OCI-M1 (cell line): Measurements from ENCODE around the gene MIS12.

Experiments
- DNase-seq: peaks from one replicate; lab custom pipeline; 2025; lab: John Stamatoyannopoulos, UW

Gene MIS12

DNA sequence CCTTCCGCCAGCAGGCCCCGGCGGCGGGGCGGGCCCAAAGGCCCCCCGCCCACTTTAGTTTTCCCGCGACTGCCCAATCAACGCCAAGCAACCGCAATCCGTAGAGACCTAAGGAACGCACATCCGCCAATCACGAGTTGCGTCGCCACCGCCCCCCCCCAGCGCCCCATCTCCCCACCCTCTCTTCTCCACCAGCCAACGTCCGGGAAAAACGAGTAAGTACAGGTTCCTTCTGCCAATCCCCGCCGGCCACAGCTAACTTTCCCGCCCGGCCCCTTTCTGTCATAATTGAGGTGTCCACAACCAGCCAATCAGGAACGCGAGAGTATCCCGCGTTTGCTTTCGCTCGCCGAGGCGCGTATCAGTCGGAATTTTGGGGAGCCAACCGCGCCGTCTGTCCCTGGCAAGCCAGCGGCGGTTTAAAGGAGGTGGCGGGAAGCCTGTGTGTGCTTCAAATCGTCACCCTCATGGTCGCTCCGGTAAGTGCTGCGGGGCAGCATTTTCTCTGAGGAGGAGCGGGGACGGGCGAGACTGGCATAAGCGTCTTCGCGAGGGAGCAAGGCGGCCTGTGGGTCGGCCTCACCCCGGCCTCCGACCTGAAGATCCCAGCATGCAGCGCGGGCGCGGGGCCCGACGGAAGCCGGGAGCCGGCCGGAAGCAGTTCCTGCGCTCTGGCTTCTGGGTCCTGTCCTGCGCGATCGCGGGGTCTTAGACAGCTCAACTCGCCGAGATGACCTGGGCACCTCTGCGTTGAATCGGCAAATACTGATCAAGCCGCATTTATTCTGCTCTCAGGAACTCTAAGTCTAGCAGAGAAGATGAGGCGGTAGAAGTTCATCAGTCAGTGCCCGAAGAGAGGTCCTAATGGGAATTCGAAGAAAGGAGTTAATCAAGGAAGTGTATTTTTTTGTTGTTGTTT lies at the start of gene MIS12:
MIS12 (plus strand) TSS at position 361 of the 919 bp plus-strand sequence. CDS start 2,297 bp downstream, outside the sequence.
- peak; percentile 99 for DNase-seq

DNA sequence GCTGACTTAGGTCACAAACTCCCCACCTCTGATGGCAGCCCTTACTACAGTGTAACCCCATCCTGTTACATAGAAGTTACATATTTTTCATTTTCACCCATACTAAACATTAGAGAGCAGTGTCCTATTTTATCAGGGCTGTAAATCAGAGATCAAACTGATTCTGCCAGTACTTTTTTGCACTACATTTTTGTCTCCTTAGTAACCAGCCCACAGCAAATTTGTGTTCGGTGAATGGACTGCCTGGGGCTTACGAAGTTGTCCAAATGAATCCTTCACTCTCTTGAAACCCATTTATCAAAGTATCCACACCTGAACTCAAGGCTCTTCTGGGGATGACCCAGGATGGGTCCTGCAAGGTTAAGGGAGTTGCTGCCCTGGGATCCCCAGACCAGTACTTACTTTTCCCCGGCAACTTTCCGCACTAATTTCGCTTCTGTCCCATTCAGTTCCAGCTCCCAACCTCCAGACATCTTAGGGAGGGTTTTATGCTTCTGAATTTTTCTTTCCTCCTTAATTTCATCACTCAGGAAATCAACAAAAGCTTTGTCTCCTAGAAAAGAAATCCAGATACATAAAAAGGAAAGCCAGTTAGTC lies 48.5 kb upstream of the MIS12 start:
- DNase-seq = no peak

GRCh38 chr17:5438716-5439445 lies 47.5 kb upstream of the MIS12 start, which contains the start of gene C1QBP:
TSS of gene C1QBP (minus strand) at chr17:5439155. CDS start at chr17:5439073, 82 bp downstream.
- peak; percentile 99 for DNase-seq

GRCh38 chr17:5439446-5439764 lies 47.0 kb upstream of the MIS12 start:
- DNase-seq = no peak

- DNase-seq = no peak
Measured at GRCh38 chr17:5443728-5444127, 42.6 kb upstream of the MIS12 start.

DNA sequence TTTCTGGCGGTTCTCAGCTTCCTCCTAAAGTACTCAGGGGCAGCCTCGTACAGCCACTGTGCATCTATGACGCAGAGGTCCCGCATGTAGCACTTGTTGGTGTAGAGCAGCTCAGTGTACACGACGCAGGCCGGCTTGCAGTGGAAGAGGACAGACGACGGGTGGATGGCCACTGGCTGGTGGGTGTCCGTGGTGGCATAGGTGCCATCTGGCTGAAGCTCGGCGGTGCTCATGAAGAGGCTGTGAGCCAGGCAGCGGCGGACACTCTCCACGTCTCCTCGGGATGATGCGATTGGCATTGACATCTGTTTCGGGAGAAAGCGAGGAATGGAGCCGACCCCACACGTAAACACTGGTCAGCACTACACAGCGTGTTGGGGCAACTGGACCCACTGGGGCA lies 42.2 kb upstream of the MIS12 start:
- no peak for DNase-seq

DNA sequence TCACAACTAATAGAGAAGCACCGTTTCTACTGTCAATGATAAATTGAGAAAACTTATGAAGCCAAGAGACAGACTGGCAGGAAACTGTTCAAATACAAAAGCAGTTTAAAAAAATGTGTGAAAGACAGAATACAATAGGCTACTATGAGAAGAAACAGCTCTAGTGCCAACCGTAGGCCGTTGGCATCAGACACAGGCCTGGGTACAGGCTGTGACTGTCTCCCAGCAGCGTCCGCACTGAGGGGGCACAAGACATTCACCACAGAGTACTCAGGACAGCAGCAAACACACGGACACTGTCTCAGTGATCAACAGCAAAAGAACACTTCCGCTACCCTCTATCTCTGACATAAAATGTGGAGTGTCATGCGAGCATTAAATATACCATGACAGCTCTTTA lies 39.6 kb upstream of the MIS12 start:
- DNase-seq = no peak

DNA sequence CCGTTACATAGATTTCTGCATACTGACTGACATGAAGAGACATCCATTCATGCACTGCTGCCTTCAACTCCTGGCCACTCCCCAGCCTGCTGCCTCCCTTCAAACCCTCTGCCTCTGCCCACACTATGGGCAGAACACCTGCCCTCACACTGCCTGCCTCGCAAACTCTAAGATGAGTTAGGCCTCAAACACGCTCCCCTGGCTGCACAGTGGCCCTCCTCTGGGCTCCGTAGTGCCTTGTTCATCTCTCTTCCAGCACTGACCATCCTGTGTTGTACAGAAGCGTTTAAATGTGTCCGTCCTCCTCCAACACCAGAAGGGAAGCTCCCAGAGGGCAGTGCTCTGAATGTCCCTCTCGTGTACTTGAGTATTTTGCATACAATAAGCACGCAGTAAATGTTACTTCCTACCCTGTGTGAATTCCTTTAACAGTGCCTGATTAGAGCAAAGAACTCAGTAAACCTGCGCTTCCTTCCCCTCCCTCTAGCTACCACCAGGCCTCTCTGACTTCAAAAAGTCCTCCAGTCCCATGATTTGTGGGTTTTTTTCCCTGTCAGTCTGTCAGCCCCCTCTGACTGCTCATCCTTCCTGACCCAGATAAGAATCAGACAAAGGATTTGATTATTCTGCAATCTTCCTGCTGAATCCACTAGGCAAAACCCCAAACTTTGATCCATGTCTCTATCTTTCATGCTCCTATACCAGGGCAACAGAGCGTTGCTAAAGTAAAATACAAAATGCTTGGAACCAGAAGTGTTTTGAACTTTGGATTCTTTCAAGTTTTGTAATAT lies 21.5 kb upstream of the MIS12 start:
- DNase-seq = no peak

DNA sequence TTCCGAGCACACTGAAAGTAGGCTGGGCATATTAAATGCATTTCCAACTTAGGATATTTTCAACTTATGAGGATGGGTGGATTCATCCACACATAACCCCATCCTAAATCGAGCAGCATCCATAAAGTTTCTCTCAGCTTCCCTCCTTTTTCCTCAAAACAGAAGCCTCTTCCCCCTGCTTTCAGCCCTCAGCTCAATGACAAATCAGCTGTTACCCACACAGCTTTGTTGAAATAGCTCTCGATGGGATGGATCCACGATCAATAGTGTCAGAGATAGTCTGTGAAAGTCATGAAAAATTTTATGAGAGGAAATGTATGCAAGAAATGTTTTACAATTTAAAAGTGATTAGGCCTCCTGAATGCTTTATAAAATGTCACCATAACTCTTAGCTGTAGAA lies 20.1 kb upstream of the MIS12 start:
- no peak for DNase-seq

DNA sequence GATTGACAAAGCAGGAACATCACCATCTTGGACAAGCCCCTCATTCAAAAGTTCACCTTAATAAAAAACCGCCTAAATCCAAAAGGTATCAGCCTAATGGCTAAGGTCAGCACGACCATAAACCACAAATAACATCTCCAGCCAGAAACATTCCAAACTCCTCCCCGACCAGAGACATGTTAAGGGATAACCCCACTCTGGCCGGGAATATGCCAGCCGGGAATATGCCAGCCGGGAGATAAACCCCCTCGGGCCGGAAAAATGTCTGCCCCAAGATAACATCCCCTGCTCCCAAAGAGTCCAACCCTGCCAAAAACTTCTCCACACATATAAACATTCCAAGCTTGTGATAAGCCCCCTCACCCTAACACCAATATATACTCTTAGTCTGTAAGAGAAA lies 18.9 kb upstream of the MIS12 start:
- DNase-seq = no peak

DNA sequence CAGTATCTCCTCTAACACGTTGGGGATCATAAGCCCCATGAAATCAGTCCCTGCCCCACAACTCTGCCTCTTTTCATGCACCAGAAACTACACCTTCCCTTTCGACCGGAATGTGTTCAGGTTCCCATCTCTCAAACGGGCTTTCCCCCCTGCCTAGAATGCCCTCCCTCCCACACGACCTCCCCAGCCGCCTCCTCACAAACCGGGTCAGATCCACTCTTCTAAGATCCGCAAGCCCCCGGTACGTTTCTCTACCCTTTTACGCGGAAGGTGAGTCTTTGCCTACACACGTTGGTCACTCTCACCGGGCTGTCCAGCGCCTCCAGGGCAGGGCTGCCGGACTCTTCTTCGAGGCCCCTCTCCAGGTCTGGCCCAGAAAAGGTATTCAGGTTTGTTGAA lies 18.3 kb upstream of the MIS12 start:
- DNase-seq = peak; percentile 53

- DNase-seq = no peak
Measured at GRCh38 chr17:5472511-5472910, 13.9 kb upstream of the MIS12 start.

DNA sequence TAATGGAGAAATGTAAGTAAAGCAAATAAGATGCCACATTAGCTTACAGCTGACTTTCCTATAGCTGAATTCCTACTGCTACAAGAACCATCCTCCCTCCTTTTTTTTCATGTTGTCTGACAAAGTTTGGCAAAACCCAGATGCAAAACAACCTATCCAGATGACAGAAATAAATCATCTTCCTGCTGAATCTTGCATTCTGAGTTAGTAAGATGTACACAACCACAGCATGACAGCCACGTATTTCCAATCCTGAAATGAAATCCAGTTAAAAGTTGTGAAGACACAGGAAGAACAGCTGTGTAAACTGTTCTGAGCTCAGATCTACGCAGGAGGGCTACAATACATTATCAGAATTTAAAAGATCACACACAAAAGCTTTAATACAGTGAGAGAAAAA lies 12.5 kb upstream of the MIS12 start:
- no peak for DNase-seq

DNA sequence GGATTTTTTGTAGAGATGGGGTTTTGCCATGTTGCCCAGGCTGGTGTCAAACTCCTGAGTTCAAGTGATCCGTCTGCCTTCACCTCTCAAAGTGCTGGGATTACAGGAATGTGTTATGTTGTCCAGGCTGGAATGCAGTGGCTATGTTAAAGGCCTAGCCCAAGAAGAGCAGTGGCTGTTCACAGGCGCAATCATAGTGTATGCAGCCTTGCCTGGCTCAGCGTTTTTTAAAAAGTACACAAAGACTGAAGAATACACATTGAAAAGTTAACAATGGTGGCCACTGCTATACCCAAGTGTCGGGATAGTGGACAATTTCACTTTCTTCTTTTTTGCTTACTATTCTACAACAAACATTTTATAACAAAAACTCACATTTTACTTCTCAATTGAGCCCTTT lies 7.4 kb upstream of the MIS12 start:
- no peak for DNase-seq

GRCh38 chr17:5480962-5481361 lies 5.4 kb upstream of the MIS12 start:
- DNase-seq = no peak

DNA sequence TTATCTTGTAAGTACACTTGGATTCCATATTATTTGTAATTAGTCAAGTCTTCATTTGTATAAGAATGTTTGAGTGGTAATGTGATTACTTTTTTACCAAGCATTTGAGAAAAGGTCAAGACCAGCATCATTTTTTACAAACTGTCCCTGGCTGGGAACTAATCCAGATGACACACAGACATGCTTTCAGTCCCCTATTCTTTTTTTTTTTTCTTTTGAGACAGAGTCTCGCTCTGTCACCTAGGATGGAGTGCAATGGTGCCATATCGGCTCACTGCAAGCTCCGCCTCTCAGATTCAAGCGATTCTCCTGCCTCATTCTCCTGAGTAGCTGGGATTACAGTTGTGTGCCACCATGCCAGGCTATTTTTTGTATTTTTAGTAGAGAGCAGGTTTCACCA lies 4.9 kb upstream of the MIS12 start:
- DNase-seq = no peak

DNA sequence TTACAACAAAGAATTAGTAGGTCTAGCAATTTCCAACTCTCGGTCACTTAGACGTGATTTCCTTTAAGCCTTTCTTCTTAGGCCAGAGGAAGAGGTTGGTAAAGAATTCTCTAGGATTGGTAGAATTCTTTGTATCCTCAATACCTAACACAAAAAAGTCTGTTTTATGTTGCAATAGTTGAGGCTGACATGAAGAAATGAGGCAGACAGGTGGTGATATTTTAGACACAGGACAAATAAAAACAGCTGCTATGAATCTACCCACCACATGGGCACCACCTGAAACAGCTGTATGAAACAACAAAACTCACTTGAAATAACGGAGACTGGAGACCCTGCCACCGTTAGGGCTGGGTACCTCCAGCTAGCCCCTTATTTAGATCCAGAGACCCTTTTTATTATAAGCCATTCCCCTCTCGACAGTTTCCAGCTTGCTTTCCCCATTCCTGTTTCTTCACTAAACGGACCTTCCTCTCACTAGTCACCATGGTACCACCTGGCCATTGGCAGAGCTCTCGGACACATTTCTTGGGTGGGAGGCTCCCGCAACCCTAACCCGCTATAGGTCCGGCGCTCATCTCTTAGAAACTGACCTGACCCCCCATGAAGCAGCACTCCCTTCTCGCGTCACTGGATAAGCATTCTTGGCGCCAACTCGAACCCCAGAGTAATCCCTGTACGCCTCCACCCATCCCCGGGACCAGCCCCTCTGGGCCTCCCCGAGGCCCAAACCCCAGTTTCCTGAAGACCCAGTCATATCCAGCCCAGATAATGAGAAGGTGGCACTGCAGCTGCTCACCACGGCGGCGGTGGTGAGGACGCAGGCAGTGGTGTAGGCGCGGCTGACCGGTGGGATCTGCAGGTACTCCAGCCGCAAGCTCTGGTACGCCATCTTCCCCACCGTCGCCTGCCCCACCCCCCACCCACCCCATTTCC lies 828 bp upstream of the MIS12 start, which contains the start of gene DERL2:
DERL2 (minus strand) TSS at position 909 of the 936 bp plus-strand sequence; CDS start at position 892, 17 bp downstream.
- no peak for DNase-seq

DNA sequence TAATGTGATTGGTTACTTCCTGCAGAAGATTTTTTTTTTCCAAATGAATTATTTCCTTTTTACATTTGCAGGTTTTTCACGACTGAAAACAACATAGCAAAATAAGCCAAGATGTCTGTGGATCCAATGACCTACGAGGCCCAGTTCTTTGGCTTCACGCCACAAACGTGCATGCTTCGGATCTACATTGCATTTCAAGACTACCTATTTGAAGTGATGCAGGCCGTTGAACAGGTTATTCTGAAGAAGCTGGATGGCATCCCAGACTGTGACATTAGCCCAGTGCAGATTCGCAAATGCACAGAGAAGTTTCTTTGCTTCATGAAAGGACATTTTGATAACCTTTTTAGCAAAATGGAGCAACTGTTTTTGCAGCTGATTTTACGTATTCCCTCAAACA lies 2.4 kb downstream of the MIS12 start:
- DNase-seq = no peak

DNA sequence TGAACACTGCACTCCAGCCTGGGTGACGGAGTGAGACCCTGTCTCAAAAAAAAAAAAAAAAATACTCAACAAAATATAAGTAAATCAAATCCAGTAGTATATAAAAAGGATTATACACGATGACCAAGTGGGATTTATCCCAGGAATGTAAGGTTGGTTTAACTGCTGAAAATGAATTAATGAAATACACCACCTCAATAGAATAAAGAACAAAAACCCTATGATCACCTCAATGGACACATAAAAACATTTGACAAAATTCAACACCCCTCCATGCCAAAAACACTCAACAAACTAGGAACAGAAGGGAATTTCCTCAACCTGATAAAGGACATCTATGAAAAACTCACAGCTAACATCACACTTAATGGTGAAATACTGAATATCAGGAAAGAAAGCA lies 6.6 kb downstream of the MIS12 start:
- DNase-seq = no peak

DNA sequence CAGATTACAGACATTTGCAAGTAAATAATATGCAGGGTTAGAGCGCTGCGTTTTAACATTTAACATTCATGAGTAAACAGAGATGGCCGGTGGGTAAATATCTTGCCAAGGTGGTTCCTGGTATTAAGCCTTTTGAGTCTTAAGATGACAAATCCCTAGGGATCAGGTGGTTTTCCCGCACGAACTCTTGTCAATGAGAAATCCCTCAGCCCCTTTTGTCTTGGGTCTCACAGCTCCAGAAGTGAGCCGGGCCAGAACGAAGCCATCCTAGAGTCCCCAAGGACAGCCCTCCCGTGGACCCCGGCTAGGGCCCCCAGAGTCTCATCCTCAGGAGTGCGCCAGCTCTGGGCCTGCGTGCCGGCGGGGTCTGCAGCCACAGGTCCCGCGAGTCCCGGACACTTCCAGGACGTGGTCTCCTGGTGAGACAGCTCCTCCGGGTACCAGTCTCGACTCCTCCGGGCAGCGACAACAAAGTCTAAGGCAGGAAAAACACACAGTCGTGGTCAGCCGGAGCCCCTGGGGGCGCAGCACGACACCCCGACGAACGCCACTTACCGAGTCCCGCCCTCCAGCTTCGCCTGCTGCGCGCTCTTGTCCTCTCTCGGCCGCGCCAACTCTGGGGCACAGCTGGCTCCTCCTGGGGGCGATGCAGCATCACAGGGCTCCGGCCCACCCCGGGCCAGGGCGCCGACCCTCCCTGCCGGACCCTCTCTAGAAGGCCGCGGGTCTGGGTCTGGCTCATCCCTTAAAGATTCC lies 13.3 kb downstream of the MIS12 start:
- DNase-seq = no peak
